ENCODE results near the gene C3orf33.
"Not testable (repeated sequence)": the region's sequence is repeated elsewhere in the genome, so short reads cannot be mapped to it uniquely, and the experiment has no call there.

- TF ChIP-seq, protein P1, sequence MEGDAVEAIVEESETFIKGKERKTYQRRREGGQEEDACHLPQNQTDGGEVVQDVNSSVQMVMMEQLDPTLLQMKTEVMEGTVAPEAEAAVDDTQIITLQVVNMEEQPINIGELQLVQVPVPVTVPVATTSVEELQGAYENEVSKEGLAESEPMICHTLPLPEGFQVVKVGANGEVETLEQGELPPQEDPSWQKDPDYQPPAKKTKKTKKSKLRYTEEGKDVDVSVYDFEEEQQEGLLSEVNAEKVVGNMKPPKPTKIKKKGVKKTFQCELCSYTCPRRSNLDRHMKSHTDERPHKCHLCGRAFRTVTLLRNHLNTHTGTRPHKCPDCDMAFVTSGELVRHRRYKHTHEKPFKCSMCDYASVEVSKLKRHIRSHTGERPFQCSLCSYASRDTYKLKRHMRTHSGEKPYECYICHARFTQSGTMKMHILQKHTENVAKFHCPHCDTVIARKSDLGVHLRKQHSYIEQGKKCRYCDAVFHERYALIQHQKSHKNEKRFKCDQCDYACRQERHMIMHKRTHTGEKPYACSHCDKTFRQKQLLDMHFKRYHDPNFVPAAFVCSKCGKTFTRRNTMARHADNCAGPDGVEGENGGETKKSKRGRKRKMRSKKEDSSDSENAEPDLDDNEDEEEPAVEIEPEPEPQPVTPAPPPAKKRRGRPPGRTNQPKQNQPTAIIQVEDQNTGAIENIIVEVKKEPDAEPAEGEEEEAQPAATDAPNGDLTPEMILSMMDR (IDR thresholded peaks at IDR 0.05): not testable (repeated sequence)
- not testable (repeated sequence) for TF ChIP-seq POLR2A (IDR thresholded peaks at IDR 0.05)
Measured at GRCh38 chr3:155849404-155849803, 43.3 kb upstream of the C3orf33 start.

Data from uterus (tissue), 2 donors.